Right atrium auricular region (tissue), 2 donors: ENCODE data around the gene MYO5B. TPM values are rescaled to one million over a fixed set of nuclear protein-coding genes. Genes with fewer than 3 reads are reported as not detected.

ENCODE experiments used
- DNase-seq: peaks from one replicate; pipeline ENCODE4 v3.0.0-alpha.2; 2019; ENCODE audit warnings: low spot score
- H3K27ac ChIP-seq, 2 donors: fragments of 200-600 bp; sonication (generic); 1 replicate in 1 of 2; 2 replicates in 1 of 2; pipeline ENCODE4 v1.5.1; 2016 to 2019
- H3K27me3 ChIP-seq, 2 donors: fragments of 200-600 bp; sonication (generic); one replicate each; pipeline versions ENCODE4 v1.5.1 to v1.6.0; 2017 to 2019
- H3K36me3 ChIP-seq: fragments of 200-600 bp; sonication (generic); one replicate; pipeline ENCODE4 v1.5.1; 2016
- H3K4me1 ChIP-seq, 2 donors: fragments of 200-600 bp; sonication (generic); one replicate each; pipeline versions ENCODE4 v1.5.1 to v1.6.0; 2017 to 2019
- H3K4me3 ChIP-seq, 2 donors: fragments of 200-600 bp; sonication (generic); 1 replicate in 1 of 2; 2 replicates in 1 of 2; pipeline ENCODE4 v1.5.1; 2017 to 2019; ENCODE audit warnings: mild to moderate bottlenecking in 1 of 2, moderate library complexity in 1 of 2
- H3K9me3 ChIP-seq, 2 donors: fragments of 200-600 bp; sonication (generic); one replicate each; pipeline ENCODE4 v1.5.1; 2019
- CTCF ChIP-seq, 2 donors: fragments of 200-600 bp; sonication (generic); IDR thresholded peaks; one replicate each; pipeline ENCODE4 v1.5.1; 2019; ENCODE audit warnings: antibody characterized with exemption in 2 of 2
- total RNA-seq, 2 donors: library from RNA; depleted of rRNA; stranded (reverse); fragments of >200 nt; gene quantifications; one replicate each; pipeline ENCODE4 v1.1.0, GENCODE V29; 2016

The MYO5B gene
- total RNA-seq, 2 donors from 2014 or later: 7.7 to 10.2 TPM

GRCh38 chr18:50091509-50092244 lies 103.3 kb downstream of the MYO5B start:
- no peak for DNase-seq
- no peak overlapping the region for H3K27ac ChIP-seq
- H3K4me3 ChIP-seq: no peak overlapping the region
- peaks cover 0 to 5% of the 10 kb centered on the region in 2 donors for H3K4me1 ChIP-seq
- no peaks in the 10 kb centered on the region for H3K27me3 ChIP-seq
- no peaks in the 10 kb centered on the region for H3K36me3 ChIP-seq
- no peaks in the 10 kb centered on the region for H3K9me3 ChIP-seq
- no peak for TF ChIP-seq CTCF (IDR thresholded peaks at IDR 0.05)

DNA sequence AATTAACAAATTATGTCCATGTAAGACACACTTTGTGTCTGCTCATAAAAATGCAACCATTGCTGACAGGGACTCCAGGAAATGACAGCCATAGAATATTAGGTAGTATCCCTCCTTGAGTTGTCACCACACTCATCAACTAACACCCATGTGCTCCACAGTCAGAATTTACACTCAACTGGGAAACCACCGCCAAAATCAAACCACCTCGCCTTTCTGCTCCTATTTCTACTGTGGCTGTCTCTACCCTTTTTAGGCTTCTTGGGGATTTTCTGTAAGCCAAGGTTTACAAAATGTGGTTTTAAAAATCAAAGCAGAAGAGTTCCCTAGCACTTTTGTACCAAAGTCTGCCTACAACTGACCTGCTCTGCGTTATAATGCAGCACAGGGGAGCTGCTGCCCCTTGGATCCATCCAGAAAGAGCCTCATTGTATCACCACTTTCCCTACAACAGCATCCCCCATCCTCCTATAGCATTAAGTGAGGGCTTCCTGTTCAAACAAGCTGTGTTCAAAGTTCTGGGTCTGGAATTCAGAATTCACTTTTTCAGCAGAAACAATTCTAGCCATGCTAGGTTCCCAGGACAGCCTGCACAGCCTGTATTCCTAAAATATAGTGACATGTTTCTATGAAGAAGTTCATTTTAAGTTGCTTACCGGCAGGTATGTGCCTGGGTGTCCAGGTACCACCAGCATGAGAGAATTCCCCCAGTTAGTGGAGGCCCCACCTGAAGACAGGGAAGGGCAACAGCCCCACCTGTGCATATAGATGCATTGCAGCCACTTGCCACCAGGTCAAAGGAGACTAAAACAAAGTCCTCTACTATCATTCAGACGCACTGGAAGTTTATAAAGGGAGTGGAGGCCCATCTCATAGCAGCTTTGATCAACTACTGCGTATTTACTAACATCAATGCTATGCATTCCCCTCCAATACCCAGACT lies 104.3 kb downstream of the MYO5B start:
- no peak for TF ChIP-seq CTCF (IDR thresholded peaks at IDR 0.05)

GRCh38 chr18:50089702-50090101 lies 105.2 kb downstream of the MYO5B start:
- Histone ChIP-seq H3K9me3 (no peaks in the 10 kb centered on the region), H3K27me3 (no peaks in the 10 kb centered on the region), H3K4me3 (no peak overlapping the region), H3K27ac (no peak overlapping the region), H3K36me3 (no peaks in the 10 kb centered on the region), H3K4me1 (peaks cover 0 to 5% of the 10 kb centered on the region in 2 donors)
- no peak for TF ChIP-seq CTCF (IDR thresholded peaks at IDR 0.05)
- no peak for DNase-seq

More for the DNA sequence above, 104.3 kb downstream of the MYO5B start:
- Histone ChIP-seq H3K27me3 (no peaks in the 10 kb centered on the region), H3K4me3 (no peak overlapping the region), H3K36me3 (no peaks in the 10 kb centered on the region), H3K9me3 (no peaks in the 10 kb centered on the region), H3K4me1 (peaks cover 0 to 5% of the 10 kb centered on the region in 2 donors), H3K27ac (no peak overlapping the region)
- no peak for DNase-seq

- no peak for TF ChIP-seq CTCF (IDR thresholded peaks at IDR 0.05)
Measured at GRCh38 chr18:50083708-50084107, 111.2 kb downstream of the MYO5B start.

GRCh38 chr18:50080932-50081560 lies 113.9 kb downstream of the MYO5B start:
- H3K4me3 ChIP-seq: no peak overlapping the region
- no peaks in the 10 kb centered on the region for H3K9me3 ChIP-seq
- no peaks in the 10 kb centered on the region for H3K27me3 ChIP-seq
- no peak overlapping the region for H3K27ac ChIP-seq
- H3K36me3 ChIP-seq: no peaks in the 10 kb centered on the region
- DNase-seq: no peak
- peaks cover 0 to 9% of the 10 kb centered on the region in 2 donors for H3K4me1 ChIP-seq
- no peak for TF ChIP-seq CTCF (IDR thresholded peaks at IDR 0.05)

More at GRCh38 chr18:50083708-50084107, 111.2 kb downstream of the MYO5B start:
- H3K4me3 ChIP-seq: no peak overlapping the region
- no peaks in the 10 kb centered on the region for H3K36me3 ChIP-seq
- no peak overlapping the region for H3K27ac ChIP-seq
- H3K9me3 ChIP-seq: no peaks in the 10 kb centered on the region
- no peak for DNase-seq
- H3K4me1 ChIP-seq: peaks cover 0 to 9% of the 10 kb centered on the region in 2 donors
- no peaks in the 10 kb centered on the region for H3K27me3 ChIP-seq
